ENCODE results near the gene ANO8.

GRCh38 chr19:17335575-17335974 lies 920 bp upstream of the ANO8 start:
- TF ChIP-seq NFKB2 (CRISPR knock-in tag; IDR thresholded peaks at IDR 0.05; ENCODE audit: borderline replicate concordance) (no peak), CTCF (CRISPR knock-in tag; IDR thresholded peaks at IDR 0.05) (no peak), TCF7 (IDR thresholded peaks at IDR 0.05; ENCODE audit: low read depth) (no peak), POLR2A (IDR thresholded peaks at IDR 0.05; ENCODE audit: insufficient read depth in 1 of 2, low read depth in 2 of 2, low read length in 2 of 2) (no peak), ZFX (CRISPR knock-in tag; IDR thresholded peaks at IDR 0.05; ENCODE audit: low read depth) (no peak), ZBTB25 (CRISPR knock-in tag; IDR thresholded peaks at IDR 0.05) (no peak), GZF1 (CRISPR knock-in tag; IDR thresholded peaks at IDR 0.05) (no peak), EZH2 (conservative IDR thresholded peaks at IDR 0.05; ENCODE audit: low read depth, low read length) (no peak), ZNF274 (CRISPR knock-in tag; IDR thresholded peaks at IDR 0.05) (no peak), FOSL1 (CRISPR knock-in tag; IDR thresholded peaks at IDR 0.05; ENCODE audit: borderline replicate concordance) (no peak), TP53 (CRISPR knock-in tag; conservative IDR thresholded peaks at IDR 0.05) (no peak)
